ENCODE measurements around the gene CCDC59. TPM values are rescaled to one million over a fixed set of nuclear protein-coding genes. Genes with fewer than 3 reads are reported as not detected.

Gene CCDC59
- total RNA-seq, 1 donor from 2014 or later = 24.3 TPM

DNA sequence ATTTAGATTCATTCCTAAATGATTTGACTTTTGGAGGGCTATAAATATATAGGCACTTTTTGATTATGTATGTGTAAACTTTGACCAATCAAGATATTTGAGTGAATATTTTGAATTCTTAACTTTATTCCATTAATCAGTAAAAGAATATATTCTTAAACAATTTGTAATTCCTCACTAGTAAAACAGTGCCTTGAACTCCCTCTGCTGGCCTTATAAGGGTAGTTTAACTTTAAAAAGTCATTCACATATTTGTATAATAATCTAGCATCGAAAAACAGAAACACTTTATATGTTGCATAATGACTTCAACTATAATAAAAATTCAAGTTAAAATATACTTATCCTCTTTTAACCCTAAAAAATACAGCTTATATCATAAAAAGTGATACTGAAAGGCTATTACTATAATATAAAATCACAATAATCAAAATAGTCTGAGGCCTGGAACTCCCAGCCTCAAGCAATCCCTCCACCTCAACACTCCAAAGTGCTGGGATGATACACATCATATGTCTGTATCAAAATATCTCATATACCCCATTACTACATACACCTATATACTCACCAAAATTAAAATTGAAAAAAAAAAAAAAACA is 31.2 kb downstream of the CCDC59 start:
- intact Hi-C loops (cut with DNase I) = loop anchor here (5.0 kb wide), 1 partner anchor 685 kb away; no protein-coding TSS in a partner anchor
- DNase-seq (no peak), ATAC-seq (ENCODE audit: poor library complexity) (no peak)

DNA sequence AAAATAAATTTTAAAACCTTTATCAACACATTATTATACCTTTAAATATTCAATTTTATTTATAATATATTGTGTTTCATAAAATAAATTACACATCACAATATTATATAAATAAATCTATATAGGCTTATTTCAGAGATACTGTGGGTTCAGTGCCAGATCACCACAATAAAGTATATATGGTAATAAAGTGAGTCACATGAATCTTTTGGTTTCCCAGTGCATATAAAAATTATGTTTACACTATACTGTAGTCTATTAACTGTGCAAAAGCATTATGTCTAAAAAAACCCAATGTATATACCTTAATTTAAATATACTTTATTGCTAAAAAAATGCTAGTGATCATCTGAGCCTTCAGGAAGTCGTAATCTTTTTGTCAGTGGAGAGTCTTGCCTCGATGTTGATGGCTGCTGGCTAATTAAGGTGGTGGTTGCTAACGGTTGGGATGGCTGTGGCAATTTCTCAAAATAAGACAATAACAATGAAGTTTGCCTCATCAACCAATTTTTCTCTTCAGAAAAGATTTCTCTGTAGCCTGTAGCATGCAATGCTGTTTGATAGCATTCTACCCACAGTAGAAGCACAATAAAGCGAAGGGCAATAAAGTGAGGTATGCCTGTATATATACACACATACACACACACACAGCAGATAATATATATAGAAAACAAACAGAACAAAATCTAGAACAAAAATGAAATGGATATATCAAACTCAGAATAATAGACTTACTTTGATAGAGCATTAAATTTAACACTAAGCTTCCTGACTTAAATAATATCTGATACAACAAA is 32.4 kb downstream of the CCDC59 start:
- ATAC-seq (ENCODE audit: poor library complexity) (no peak), DNase-seq (no peak)
- intact Hi-C loops (cut with DNase I) = loop anchor here (5.0 kb wide), 1 partner anchor 683 kb away; no protein-coding TSS in a partner anchor

DNA sequence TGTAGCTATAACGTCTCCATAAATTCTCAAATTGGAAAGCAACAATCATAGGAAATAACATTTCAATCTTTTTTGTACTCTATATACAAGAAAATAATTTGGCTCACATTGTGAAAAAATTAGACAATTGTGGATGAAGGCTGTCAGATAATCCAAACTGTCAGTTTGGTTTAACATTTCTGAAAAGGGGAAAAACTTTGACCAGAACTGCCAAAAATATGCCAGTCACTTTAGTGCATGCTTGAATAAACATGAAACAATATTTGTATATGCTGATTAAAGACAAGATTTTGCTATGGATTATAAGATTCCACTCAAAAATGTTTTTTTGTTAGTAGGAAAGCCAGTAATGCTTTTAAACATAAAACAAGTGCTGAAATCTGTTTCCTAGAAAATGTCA is 38.9 kb downstream of the CCDC59 start:
- no peak for ATAC-seq (ENCODE audit: poor library complexity)
- intact Hi-C loops (cut with DNase I) = no loop called here
- no peak for DNase-seq

DNA sequence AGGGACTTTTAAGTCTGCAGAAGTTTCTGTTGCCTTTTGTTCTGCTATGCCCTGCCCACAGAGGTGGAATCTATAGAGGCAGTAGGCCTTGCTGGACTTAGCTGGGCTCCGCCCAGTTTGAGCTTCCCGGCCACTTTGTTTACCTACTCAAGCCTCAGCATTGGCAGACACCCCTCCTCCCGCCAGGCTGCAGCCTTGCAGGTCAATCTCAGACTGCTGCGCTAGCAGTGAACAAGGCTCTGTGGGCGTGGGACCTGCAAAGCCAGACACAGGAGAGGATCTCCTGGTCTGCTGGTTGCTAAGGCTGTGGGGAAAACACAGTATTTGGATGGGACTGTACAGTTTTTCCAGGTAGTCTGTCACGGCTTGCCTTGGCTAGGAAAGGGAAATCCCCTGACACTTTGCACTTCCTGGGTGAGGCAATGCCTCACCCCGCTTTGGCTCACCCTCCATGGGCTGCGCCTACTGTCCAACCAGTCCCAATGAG is 43.7 kb downstream of the CCDC59 start:
- DNase-seq = peak; percentile 18
- ATAC-seq (ENCODE audit: poor library complexity) = no peak
- intact Hi-C loops (cut with DNase I) = no loop called here

Other genes with a start within 250 kb of the CCDC59 start
- gene METTL25, start 142 bp upstream of the CCDC59 start, total RNA-seq = 18.1 TPM

Data from Right ventricle myocardium superior (tissue), 1 donor.